ENCODE results near the gene AGK. TPM values are rescaled to one million over a fixed set of nuclear protein-coding genes. Genes with fewer than 3 reads are reported as not detected.

The AGK gene
- total RNA-seq, 1 donor from 2014 or later = 28.6 TPM

- H3K27ac Mint-ChIP-seq (ENCODE audit: unreplicated experiment) = no peak overlapping the region
- H3K79me2 ChIP-seq (ENCODE audit: insufficient read depth, low read length) = no peaks in the 10 kb centered on the region
- no peaks in the 10 kb centered on the region for H4K20me1 ChIP-seq (ENCODE audit: insufficient read depth, low read length)
- no peak overlapping the region for H3K4me3 Mint-ChIP-seq (ENCODE audit: unreplicated experiment)
- H3K27ac ChIP-seq (ENCODE audit: low read depth, low read length) = no peak overlapping the region
- no peak for DNase-seq (ENCODE audit: low read depth)
- H3K9me3 ChIP-seq (ENCODE audit: insufficient read depth, low read depth, low read length) = no peaks in the 10 kb centered on the region
- H3K9me3 Mint-ChIP-seq (ENCODE audit: unreplicated experiment) = no peaks in the 10 kb centered on the region
- H3K9ac ChIP-seq (ENCODE audit: low read length) = no peak overlapping the region
- H3K4me1 ChIP-seq (ENCODE audit: insufficient read depth, low read length) = peaks cover 9% of the 10 kb centered on the region
- no peaks in the 10 kb centered on the region for H3K27me3 ChIP-seq (ENCODE audit: insufficient read depth, low read length)
- H3K4me3 ChIP-seq (ENCODE audit: insufficient read depth, low read depth, low read length) = no peak overlapping the region
- TF ChIP-seq, protein P1, sequence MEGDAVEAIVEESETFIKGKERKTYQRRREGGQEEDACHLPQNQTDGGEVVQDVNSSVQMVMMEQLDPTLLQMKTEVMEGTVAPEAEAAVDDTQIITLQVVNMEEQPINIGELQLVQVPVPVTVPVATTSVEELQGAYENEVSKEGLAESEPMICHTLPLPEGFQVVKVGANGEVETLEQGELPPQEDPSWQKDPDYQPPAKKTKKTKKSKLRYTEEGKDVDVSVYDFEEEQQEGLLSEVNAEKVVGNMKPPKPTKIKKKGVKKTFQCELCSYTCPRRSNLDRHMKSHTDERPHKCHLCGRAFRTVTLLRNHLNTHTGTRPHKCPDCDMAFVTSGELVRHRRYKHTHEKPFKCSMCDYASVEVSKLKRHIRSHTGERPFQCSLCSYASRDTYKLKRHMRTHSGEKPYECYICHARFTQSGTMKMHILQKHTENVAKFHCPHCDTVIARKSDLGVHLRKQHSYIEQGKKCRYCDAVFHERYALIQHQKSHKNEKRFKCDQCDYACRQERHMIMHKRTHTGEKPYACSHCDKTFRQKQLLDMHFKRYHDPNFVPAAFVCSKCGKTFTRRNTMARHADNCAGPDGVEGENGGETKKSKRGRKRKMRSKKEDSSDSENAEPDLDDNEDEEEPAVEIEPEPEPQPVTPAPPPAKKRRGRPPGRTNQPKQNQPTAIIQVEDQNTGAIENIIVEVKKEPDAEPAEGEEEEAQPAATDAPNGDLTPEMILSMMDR (IDR thresholded peaks at IDR 0.05; ENCODE audit: insufficient read depth, low read depth, low read length) = no peak
- TF ChIP-seq EZH2 (IDR thresholded peaks at IDR 0.05; ENCODE audit: insufficient read depth, low read length) = no peak
- no peak overlapping the region for H2AFZ ChIP-seq (ENCODE audit: low read depth, low read length)
- H3K27me3 Mint-ChIP-seq (ENCODE audit: low read depth, unreplicated experiment) = no peaks in the 10 kb centered on the region
- H3K4me2 ChIP-seq (ENCODE audit: low read length) = no peak overlapping the region
- FAIRE-seq = no peak
- H3K36me3 Mint-ChIP-seq (ENCODE audit: low read depth, unreplicated experiment) = peaks cover 8% of the 10 kb centered on the region
- no peaks in the 10 kb centered on the region for H3K36me3 ChIP-seq (ENCODE audit: insufficient read depth, low read length)
- no peaks in the 10 kb centered on the region for H3K4me1 Mint-ChIP-seq (ENCODE audit: low read depth, unreplicated experiment)
These were observed 84.8 kb downstream of the AGK start for GRCh38 chr7:141636053-141636452.

GRCh38 chr7:141640239-141640840, 89.1 kb downstream of the AGK start:
- Mint-ChIP-seq H3K27me3 (ENCODE audit: low read depth, unreplicated experiment) (no peaks in the 10 kb centered on the region), H3K36me3 (ENCODE audit: low read depth, unreplicated experiment) (peaks cover 7% of the 10 kb centered on the region), H3K4me1 (ENCODE audit: low read depth, unreplicated experiment) (no peaks in the 10 kb centered on the region), H3K9me3 (ENCODE audit: unreplicated experiment) (no peaks in the 10 kb centered on the region), H3K4me3 (ENCODE audit: unreplicated experiment) (no peak overlapping the region), H3K27ac (ENCODE audit: unreplicated experiment) (no peak overlapping the region)
- no peak overlapping the region for H3K9ac ChIP-seq (ENCODE audit: low read length)
- H3K4me2 ChIP-seq (ENCODE audit: low read length) = peak overlapping the region; percentile 26
- TF ChIP-seq EZH2 (IDR thresholded peaks at IDR 0.05; ENCODE audit: insufficient read depth, low read length) = no peak
- TF ChIP-seq, protein P1 (IDR thresholded peaks at IDR 0.05; ENCODE audit: insufficient read depth, low read depth, low read length) = no peak
- H3K79me2 ChIP-seq (ENCODE audit: insufficient read depth, low read length) = no peaks in the 10 kb centered on the region
- no peak overlapping the region for H3K4me3 ChIP-seq (ENCODE audit: insufficient read depth, low read depth, low read length)
- no peaks in the 10 kb centered on the region for H3K27me3 ChIP-seq (ENCODE audit: insufficient read depth, low read length)
- no peaks in the 10 kb centered on the region for H3K9me3 ChIP-seq (ENCODE audit: insufficient read depth, low read depth, low read length)
- H2AFZ ChIP-seq (ENCODE audit: low read depth, low read length) = no peak overlapping the region
- DNase-seq (ENCODE audit: low read depth) = peak; percentile 41
- no peak for FAIRE-seq
- no peaks in the 10 kb centered on the region for H4K20me1 ChIP-seq (ENCODE audit: insufficient read depth, low read length)
- no peak overlapping the region for H3K27ac ChIP-seq (ENCODE audit: low read depth, low read length)
- H3K36me3 ChIP-seq (ENCODE audit: insufficient read depth, low read length) = peaks cover 3% of the 10 kb centered on the region
- H3K4me1 ChIP-seq (ENCODE audit: insufficient read depth, low read length) = peaks cover 9% of the 10 kb centered on the region

- H3K27me3 Mint-ChIP-seq (ENCODE audit: low read depth, unreplicated experiment) = no peaks in the 10 kb centered on the region
- Histone ChIP-seq H3K4me2 (ENCODE audit: low read length) (no peak overlapping the region), H4K20me1 (ENCODE audit: insufficient read depth, low read length) (no peaks in the 10 kb centered on the region), H2AFZ (ENCODE audit: low read depth, low read length) (no peak overlapping the region), H3K4me3 (ENCODE audit: insufficient read depth, low read depth, low read length) (no peak overlapping the region), H3K9ac (ENCODE audit: low read length) (no peak overlapping the region), H3K36me3 (ENCODE audit: insufficient read depth, low read length) (peaks cover 3% of the 10 kb centered on the region), H3K79me2 (ENCODE audit: insufficient read depth, low read length) (no peaks in the 10 kb centered on the region), H3K27ac (ENCODE audit: low read depth, low read length) (no peak overlapping the region), H3K27me3 (ENCODE audit: insufficient read depth, low read length) (no peaks in the 10 kb centered on the region), H3K9me3 (ENCODE audit: insufficient read depth, low read depth, low read length) (no peaks in the 10 kb centered on the region), H3K4me1 (ENCODE audit: insufficient read depth, low read length) (peaks cover 15% of the 10 kb centered on the region)
- TF ChIP-seq, protein P1 (IDR thresholded peaks at IDR 0.05; ENCODE audit: insufficient read depth, low read depth, low read length) = no peak
- TF ChIP-seq EZH2 (IDR thresholded peaks at IDR 0.05; ENCODE audit: insufficient read depth, low read length) = no peak
- no peak overlapping the region for H3K27ac Mint-ChIP-seq (ENCODE audit: unreplicated experiment)
- DNase-seq (ENCODE audit: low read depth) (no peak), FAIRE-seq (no peak)
- peaks cover 11% of the 10 kb centered on the region for H3K36me3 Mint-ChIP-seq (ENCODE audit: low read depth, unreplicated experiment)
- no peaks in the 10 kb centered on the region for H3K9me3 Mint-ChIP-seq (ENCODE audit: unreplicated experiment)
- H3K4me1 Mint-ChIP-seq (ENCODE audit: low read depth, unreplicated experiment) = peaks cover 8% of the 10 kb centered on the region
- H3K4me3 Mint-ChIP-seq (ENCODE audit: unreplicated experiment) = no peak overlapping the region
These were observed 90.7 kb downstream of the AGK start for GRCh38 chr7:141641876-141642275.
